Osteoblast (primary cell): ENCODE measurements around the gene PPM1L. TPM values are rescaled to one million over a fixed set of nuclear protein-coding genes. Genes with fewer than 3 reads are reported as not detected.

Experiments used
- DNase-seq: peaks from one replicate; pipeline ENCODE4 v3.0.0; 2011; ENCODE audit warnings: low spot score, mixed read lengths; ENCODE audit not compliant: insufficient read length; ENCODE audit errors: missing footprints
- H2AFZ ChIP-seq: 2 replicates; pipeline ENCODE4 v1.6.0; 2011; ENCODE audit warnings: mild to moderate bottlenecking, low read length
- H3K27ac ChIP-seq: 2 replicates; pipeline ENCODE4 v1.5.1; 2011; ENCODE audit warnings: mild to moderate bottlenecking, low read depth, low read length, moderate library complexity
- H3K27me3 ChIP-seq: 2 replicates; pipeline ENCODE4 v1.6.0; 2012; ENCODE audit warnings: mild to moderate bottlenecking, control low read depth, inconsistent platforms, low read length, moderate library complexity; ENCODE audit not compliant: insufficient read depth
- H3K36me3 ChIP-seq: 2 replicates; pipeline ENCODE4 v1.5.1; 2011; ENCODE audit warnings: mild to moderate bottlenecking, low read length, control low read depth, moderate library complexity; ENCODE audit not compliant: insufficient read depth
- H3K4me1 ChIP-seq: 2 replicates; pipeline ENCODE4 v1.5.1; 2011; ENCODE audit warnings: mild to moderate bottlenecking, low read length, control low read depth, moderate library complexity; ENCODE audit not compliant: insufficient read depth
- H3K4me2 ChIP-seq: 2 replicates; pipeline ENCODE4 v1.6.0; 2011; ENCODE audit warnings: mild to moderate bottlenecking, low read length; ENCODE audit not compliant: insufficient read depth
- H3K4me3 ChIP-seq: fragments of 200-600 bp; sonication (generic); 3 replicates; pipeline ENCODE4 v1.5.1; 2012; ENCODE audit warnings: mild to moderate bottlenecking, low read length, inconsistent platforms; ENCODE audit not compliant: insufficient read depth
- H3K79me2 ChIP-seq: 2 replicates; pipeline ENCODE4 v1.6.0; 2012; ENCODE audit warnings: mild to moderate bottlenecking, low read length, control low read depth, inconsistent platforms; ENCODE audit not compliant: insufficient read depth
- H3K9me3 ChIP-seq: 2 replicates; pipeline ENCODE4 v1.5.1; 2011; ENCODE audit warnings: low read depth, low read length, control low read depth
- H4K20me1 ChIP-seq: 2 replicates; pipeline ENCODE4 v1.6.0; 2012; ENCODE audit warnings: mild to moderate bottlenecking, low read length, control low read depth; ENCODE audit not compliant: insufficient read depth
- total RNA-seq: library from RNA; depleted of rRNA; stranded (reverse); fragments of >200 nt; gene quantifications from 2 replicates; pipeline ENCODE4 v1.2.3, GENCODE V29; 2012
- TF ChIP-seq, protein P1 (sequence below): IDR thresholded peaks from 2 replicates; pipeline ENCODE4 v1.5.1; 2011; ENCODE audit warnings: mild to moderate bottlenecking, low read depth, low read length, moderate library complexity; ENCODE audit errors: extremely low read depth

PPM1L gene
- total RNA-seq, 1 donor: 4.3 TPM

DNA sequence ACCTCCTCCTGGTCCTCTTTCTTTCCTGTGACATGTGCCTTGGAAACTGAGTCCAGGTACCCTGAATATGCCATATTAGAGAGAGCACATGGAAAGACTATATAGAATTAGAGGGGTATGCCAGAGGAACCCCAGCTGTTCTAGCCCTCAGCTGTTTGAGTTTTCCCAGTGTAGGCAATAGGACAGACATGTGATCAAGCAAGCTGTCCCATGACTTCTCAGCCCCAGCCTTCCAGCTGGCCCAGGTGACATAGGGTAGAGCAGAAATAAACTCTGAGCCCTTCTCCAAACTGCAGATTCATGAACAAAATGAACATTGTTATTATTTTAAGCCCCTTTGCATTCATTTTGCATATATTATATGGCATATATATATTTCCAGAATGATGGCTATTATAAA, 118.7 kb downstream of the PPM1L start:
- TF ChIP-seq, protein P1, sequence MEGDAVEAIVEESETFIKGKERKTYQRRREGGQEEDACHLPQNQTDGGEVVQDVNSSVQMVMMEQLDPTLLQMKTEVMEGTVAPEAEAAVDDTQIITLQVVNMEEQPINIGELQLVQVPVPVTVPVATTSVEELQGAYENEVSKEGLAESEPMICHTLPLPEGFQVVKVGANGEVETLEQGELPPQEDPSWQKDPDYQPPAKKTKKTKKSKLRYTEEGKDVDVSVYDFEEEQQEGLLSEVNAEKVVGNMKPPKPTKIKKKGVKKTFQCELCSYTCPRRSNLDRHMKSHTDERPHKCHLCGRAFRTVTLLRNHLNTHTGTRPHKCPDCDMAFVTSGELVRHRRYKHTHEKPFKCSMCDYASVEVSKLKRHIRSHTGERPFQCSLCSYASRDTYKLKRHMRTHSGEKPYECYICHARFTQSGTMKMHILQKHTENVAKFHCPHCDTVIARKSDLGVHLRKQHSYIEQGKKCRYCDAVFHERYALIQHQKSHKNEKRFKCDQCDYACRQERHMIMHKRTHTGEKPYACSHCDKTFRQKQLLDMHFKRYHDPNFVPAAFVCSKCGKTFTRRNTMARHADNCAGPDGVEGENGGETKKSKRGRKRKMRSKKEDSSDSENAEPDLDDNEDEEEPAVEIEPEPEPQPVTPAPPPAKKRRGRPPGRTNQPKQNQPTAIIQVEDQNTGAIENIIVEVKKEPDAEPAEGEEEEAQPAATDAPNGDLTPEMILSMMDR: no peak

DNA sequence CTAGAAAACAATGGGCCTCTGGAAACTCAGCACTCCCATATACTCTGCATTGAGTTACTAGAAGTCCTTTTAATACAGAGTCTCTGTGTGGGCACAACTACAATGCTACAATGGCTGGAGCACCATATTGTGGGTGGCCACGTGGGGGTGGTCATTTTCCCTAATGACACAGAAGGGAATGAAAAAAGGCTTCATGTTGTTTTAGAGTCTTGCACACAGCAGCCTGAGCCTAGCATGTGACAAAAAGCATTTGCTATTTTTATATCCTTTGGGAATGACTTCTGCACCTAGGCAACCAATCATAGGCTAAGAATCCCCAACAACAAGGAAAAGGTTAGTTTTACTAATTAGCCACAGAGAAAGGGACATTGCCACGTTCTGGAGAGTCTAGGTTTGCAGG, 120.6 kb downstream of the PPM1L start:
- Histone ChIP-seq H3K4me1 (no peaks in the 10 kb centered on the region), H4K20me1 (no peaks in the 10 kb centered on the region), H2AFZ (no peak overlapping the region), H3K79me2 (no peaks in the 10 kb centered on the region), H3K9me3 (no peaks in the 10 kb centered on the region), H3K36me3 (no peaks in the 10 kb centered on the region), H3K27ac (no peak overlapping the region), H3K4me2 (no peak overlapping the region), H3K27me3 (no peaks in the 10 kb centered on the region), H3K4me3 (no peak overlapping the region)
- no peak for DNase-seq
- TF ChIP-seq, protein P1: no peak

More for the DNA sequence above, 118.7 kb downstream of the PPM1L start:
- H3K4me1 ChIP-seq: no peaks in the 10 kb centered on the region
- H3K27ac ChIP-seq: no peak overlapping the region
- H3K27me3 ChIP-seq: no peaks in the 10 kb centered on the region
- DNase-seq: no peak
- no peak overlapping the region for H2AFZ ChIP-seq
- no peaks in the 10 kb centered on the region for H4K20me1 ChIP-seq
- H3K4me3 ChIP-seq: no peak overlapping the region
- H3K79me2 ChIP-seq: no peaks in the 10 kb centered on the region
- no peaks in the 10 kb centered on the region for H3K9me3 ChIP-seq
- H3K4me2 ChIP-seq: no peak overlapping the region
- H3K36me3 ChIP-seq: no peaks in the 10 kb centered on the region

DNA sequence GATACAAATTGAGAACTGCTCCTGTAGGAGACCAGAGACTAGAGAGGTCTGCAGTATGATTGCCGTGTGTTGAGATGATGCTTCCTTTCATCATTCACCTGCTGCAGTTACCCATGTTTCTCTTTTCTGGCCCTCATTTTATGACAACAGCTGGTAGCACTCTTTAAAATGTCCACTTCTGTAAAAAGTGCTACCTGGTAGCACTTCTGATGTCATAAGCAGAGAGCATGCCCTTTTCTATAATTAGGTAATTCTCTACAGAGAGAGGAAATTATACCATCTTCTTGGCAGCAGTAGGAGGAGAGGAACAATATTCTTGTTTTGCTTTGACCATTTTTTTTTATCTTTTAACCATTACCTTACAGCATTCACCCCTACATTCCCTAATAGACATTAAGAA, 123.8 kb downstream of the PPM1L start:
- Histone ChIP-seq H3K79me2 (no peaks in the 10 kb centered on the region), H2AFZ (no peak overlapping the region), H3K27me3 (no peaks in the 10 kb centered on the region), H3K27ac (no peak overlapping the region), H3K36me3 (no peaks in the 10 kb centered on the region), H3K4me1 (no peaks in the 10 kb centered on the region), H4K20me1 (no peaks in the 10 kb centered on the region), H3K4me3 (no peak overlapping the region), H3K4me2 (no peak overlapping the region), H3K9me3 (no peaks in the 10 kb centered on the region)
- no peak for DNase-seq
- TF ChIP-seq, protein P1: no peak

DNA sequence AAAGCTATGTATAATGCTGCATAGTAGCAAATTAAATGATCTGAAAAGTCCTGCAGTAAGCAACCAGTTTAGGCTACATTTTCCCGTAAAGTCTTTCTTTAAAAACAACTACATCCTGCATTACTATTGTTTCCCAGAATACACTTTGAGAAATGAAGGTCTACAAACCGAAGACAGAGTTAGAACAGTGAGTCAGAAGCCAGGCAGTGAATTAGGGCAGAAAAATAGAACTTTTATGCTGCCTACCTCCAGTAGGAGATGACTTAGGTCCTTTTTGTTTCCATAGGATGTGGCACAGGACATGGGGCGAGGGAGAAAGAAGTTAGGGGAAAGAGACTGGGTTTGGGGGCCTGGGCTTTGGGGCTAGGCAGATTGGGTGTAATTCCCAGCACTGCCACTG, 127.3 kb downstream of the PPM1L start:
- H3K4me1 ChIP-seq: no peaks in the 10 kb centered on the region
- no peaks in the 10 kb centered on the region for H4K20me1 ChIP-seq
- no peaks in the 10 kb centered on the region for H3K79me2 ChIP-seq
- no peak overlapping the region for H2AFZ ChIP-seq
- TF ChIP-seq, protein P1: no peak
- no peak overlapping the region for H3K4me3 ChIP-seq
- DNase-seq: no peak
- H3K27ac ChIP-seq: no peak overlapping the region
- H3K36me3 ChIP-seq: no peaks in the 10 kb centered on the region
- no peaks in the 10 kb centered on the region for H3K9me3 ChIP-seq
- no peaks in the 10 kb centered on the region for H3K27me3 ChIP-seq
- no peak overlapping the region for H3K4me2 ChIP-seq
